Measurements from ENCODE around the gene TOP2A.
"Not testable (repeated sequence)": the region's sequence is repeated elsewhere in the genome, so short reads cannot be mapped to it uniquely, and the experiment has no call there.

TOP2A gene

DNA sequence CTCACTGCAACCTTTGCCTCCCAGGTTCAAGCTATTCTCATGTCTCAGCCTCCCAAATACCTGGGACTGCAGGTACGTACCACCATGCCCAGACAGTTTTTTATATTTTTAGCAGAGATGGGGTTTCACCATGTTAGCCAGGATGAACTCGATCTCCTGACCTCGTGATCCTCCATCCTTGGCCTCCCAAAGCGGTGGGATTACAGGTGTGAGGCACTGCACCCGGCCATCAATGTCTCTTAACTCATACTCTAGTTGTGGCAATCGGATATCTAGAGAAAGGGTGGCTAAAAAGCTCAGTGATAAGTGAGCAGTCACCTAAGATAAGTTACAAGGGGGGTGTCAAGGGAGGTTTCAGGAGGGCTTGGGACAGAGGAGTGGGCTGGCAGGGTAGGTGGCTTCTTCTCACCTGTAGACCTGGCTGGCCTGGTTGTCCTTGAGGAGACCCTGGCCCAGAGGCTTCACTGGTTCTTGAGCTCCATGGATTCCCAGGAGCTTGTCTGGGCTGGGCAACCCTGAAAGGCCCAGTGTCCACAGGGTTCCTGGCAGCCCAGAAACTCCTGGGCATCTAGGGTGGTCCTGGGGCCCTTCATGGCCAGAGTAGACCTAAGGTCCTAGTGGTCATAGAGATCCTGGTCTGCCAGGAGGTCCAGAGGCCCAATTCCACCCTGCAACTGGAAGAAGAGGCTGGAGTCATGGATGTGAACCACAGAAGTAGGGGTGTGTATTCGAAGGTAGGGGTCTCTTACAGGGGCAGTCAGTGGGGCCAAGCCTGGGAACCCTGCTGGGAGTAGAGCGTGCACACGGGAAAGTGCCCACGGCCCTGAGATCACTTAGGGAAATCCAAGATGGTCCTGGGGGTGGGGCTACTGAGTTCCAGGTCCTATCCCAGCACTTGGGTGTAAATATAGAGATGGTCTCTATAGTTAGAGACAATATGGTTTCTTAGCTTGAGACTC is 12.9 kb upstream of the TOP2A start:
- no peak for DNase-seq (ENCODE audit: low read depth)

- DNase-seq (ENCODE audit: low read depth) = no peak
Measured at GRCh38 chr17:40427002-40427491, 9.4 kb upstream of the TOP2A start.

GRCh38 chr17:40425741-40426140 is 8.0 kb upstream of the TOP2A start:
- no peak for DNase-seq (ENCODE audit: low read depth)

GRCh38 chr17:40422990-40423633 is 5.4 kb upstream of the TOP2A start:
- no peak for DNase-seq (ENCODE audit: low read depth)

DNA sequence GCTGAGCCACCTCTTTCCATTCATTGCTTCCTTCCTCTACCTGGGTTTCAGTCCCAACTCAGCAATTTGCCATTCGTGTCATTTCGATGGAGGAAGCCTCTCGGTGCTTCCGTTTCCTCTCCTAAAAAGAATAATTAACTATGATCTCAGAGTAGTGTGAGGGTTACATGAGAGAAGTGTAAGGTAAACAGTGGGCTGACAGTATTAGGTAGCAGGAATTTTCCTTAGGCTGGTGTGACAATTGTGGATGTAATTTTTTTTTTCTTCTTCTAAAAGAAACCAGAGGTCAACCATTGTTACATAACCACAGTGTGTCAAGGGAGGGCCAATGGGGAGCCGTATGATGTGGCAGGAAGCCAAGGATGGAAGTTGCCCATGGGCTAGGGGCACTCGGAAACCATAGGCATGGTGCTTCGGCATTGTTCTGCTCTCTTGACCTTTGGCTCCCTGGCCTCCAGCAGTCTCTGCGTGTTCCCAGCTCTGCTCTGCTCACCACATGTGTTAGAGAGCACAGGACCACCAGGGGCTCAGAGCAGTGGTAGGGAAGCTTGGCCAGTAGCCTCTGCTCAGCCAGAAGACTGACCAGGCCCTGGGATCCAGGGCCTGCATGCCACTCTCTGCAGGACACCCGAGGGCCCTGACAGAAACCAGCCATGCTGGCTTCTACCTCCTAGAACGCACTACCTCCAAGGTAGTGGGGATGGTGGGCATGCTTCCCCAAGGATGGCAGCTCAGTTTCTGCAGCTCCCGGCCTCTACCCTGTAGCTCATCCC is 2.0 kb upstream of the TOP2A start:
- DNase-seq (ENCODE audit: low read depth) = no peak

- no peak for DNase-seq (ENCODE audit: low read depth)
Measured at GRCh38 chr17:40418428-40418706, 671 bp upstream of the TOP2A start.

DNA sequence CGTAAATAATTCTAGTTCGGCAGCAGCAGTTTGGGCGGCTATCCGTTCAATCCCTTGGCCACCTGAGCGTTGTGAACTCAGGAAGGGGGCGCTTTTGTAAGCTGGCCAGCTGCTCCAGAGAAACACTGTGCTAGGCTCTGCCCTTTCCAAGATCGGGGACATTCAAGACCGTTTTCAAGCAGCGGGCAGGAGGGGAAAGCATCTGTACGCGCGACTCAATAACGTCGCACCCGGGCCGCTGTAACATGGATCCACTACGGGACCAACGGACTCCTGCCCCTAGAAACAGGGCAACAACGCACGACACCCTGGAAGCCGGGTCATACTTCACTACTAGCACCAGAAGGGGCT is 463 bp downstream of the TOP2A start:
- no peak for DNase-seq (ENCODE audit: low read depth)

GRCh38 chr17:40416671-40417070 is 1.0 kb downstream of the TOP2A start:
- DNase-seq (ENCODE audit: low read depth) = no peak

DNA sequence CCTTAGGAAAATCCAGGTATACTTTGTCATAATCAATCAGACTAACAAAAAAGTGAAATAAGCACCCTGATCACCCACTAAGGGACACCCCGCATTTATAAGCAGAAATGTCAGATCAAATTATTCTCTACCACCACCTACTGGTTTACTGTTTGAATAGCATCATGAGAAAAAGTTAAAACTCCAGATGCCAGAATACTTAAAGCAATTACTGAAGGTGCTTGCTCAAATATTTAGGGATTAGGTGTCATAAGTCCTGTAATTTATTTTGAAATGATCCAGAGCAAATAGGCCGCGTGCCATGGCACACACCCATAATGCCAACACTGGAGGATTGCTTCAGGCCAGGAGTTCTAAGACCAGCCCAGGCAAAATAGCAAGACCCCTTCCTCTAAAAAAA is 2.3 kb downstream of the TOP2A start:
- DNase-seq (ENCODE audit: low read depth) = no peak

DNA sequence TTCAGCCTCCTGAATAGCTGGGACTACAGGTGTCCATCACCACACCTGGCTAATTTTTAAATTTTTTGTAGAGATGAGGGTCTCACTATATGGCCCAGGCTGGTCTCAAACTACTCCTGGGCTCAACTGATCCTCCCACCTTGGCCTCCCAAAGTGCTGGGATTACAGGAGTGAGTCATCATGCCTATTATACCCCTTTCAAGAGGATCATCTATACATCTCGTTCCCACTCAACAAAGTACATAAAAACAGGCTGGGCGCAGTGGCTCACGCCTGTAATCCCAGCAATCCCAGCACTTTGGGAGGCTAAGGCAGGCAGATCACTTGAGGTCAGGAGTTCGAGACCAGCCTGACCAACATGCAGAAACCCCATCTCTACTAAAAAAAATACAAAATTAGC is 3.4 kb downstream of the TOP2A start:
- not testable (repeated sequence) for DNase-seq (ENCODE audit: low read depth)

- DNase-seq (ENCODE audit: low read depth) = no peak
Measured at GRCh38 chr17:40412880-40413279, 4.8 kb downstream of the TOP2A start.

DNA sequence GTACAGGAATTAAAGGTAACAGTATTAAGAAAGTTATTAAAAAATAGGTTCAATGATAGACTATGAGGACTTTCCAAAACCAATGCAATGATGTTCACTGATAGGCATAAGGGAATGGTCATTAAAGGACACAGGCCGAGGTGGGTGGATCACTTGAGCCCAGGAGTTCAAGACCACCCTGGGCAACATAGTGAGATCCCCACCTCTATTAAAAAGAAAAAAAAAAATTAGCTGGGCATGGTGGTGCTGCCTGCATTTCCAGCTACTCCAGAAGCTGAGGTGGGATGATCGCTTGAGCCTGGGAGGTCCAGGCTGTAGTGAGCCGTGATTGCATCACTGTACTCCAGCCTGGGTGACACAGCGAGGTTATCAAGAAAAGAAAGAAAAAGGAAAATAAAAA is 5.9 kb downstream of the TOP2A start:
- no peak for DNase-seq (ENCODE audit: low read depth)

DNA sequence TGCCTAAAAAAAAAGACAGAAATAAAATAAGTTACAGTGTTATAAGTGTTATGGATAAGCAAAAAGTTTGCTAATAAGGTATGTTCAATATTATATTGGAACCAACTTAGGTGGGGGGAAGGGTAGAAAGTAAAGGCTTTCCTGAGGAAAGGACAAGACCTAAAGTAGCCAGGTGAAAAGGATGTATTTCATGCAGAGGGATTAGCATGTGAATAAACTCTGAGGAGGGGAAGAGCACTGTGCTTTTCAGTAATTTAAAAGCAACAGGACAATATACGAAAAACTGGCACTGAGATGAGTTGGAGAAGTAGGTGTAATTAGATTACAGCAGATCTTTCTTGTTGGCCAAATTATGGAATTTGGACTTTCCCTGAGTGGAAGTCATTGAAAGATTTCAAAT is 7.6 kb downstream of the TOP2A start:
- DNase-seq (ENCODE audit: low read depth) = no peak

- not testable (repeated sequence) for DNase-seq (ENCODE audit: low read depth)
Measured at GRCh38 chr17:40409540-40409939, 8.2 kb downstream of the TOP2A start.

DNA sequence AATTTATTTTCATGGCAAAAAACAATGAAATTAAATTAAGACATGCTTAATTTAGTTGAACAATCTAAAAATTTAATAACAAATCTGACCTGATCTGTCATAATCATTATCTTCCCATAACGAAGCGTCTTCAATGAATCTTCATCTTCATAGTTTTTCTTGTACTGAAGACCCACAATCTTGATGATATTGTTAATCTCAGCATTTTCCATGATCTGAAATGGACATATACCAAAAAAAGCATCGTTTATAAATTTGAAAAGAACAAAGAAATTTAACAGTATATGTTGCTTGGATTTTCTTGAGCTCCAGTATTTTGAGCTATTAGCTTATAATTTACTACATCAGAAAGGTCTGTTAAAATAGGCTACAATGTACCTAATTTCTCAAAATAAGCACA is 10.2 kb downstream of the TOP2A start:
- DNase-seq (ENCODE audit: low read depth) = no peak

GRCh38 chr17:40404003-40404402 is 13.7 kb downstream of the TOP2A start:
- no peak for DNase-seq (ENCODE audit: low read depth)

- no peak for DNase-seq (ENCODE audit: low read depth)
Measured at GRCh38 chr17:40402668-40403067, 15.0 kb downstream of the TOP2A start.

DNA sequence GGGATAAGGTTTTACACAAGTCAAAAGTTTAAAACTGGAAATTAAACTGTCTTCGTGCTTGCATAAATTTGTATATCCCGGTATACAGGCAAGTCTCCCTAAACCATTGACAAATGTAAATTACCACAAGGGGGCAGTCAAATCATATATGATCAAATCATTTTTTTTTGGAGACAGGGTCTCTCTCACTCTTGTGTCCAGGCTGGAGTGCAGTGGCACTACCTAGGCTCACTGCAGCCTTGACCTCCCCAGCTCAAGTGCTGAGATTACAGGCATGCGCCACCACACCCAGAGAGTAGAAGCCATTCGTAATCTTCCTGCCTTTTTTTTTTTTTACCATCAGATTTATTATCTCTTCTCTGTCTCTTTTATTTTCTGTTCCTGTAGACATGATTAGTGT is 18.5 kb downstream of the TOP2A start:
- DNase-seq (ENCODE audit: low read depth) = no peak

- not testable (repeated sequence) for DNase-seq (ENCODE audit: low read depth)
Measured at GRCh38 chr17:40386555-40386954, 31.1 kb downstream of the TOP2A start.

DNA sequence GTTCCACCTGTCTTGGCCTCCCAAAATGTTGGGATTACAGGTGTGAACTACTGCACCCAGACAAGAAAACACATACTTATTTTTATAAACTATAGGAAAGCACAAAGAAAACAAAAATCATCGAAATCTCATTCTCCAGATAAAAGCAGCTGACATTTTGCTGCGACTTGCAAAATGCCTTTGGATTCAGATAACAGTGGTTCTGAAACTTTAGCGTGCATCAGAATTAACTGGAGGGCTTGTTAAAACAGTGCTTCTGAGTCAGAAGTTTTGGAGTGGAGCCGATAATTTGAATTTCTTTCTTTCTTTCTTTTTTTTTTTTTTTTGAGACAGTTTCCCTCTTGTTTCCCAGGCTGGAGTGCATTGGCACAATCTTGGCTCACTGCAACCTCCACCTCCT is 35.4 kb downstream of the TOP2A start:
- no peak for DNase-seq (ENCODE audit: low read depth)

GRCh38 chr17:40378966-40379365 is 38.7 kb downstream of the TOP2A start:
- DNase-seq (ENCODE audit: low read depth) = no peak

- DNase-seq (ENCODE audit: low read depth) = no peak
Measured at GRCh38 chr17:40377832-40378231, 39.9 kb downstream of the TOP2A start.

GRCh38 chr17:40376541-40376940 is 41.2 kb downstream of the TOP2A start:
- not testable (repeated sequence) for DNase-seq (ENCODE audit: low read depth)

All from stimulated activated CD8-positive, alpha-beta memory T cell treated with anti-CD3 and anti-CD28 coated beads, Interleukin-15, amount 100 ng/mL, for 1 hour (primary cell).